WERI-Rb-1 (cell line): ENCODE data around the gene FDX2.
A peak's percentile ranks its signal among the peaks of the same experiment; 100 is the strongest.
"Not testable (repeated sequence)": the region's sequence is repeated elsewhere in the genome, so short reads cannot be mapped to it uniquely, and the experiment has no call there.

Experiments
- DNase-seq: peaks from one replicate; pipeline ENCODE4 v3.0.0-alpha.2; 2020
- H3K27ac ChIP-seq: fragments of 250-450 bp; sonication (Bioruptor Pico); 2 replicates; pipeline ENCODE4 v1.5.1; 2020; ENCODE audit warnings: mild to moderate bottlenecking, moderate library complexity
- H3K27me3 ChIP-seq: fragments of 250-450 bp; sonication (Bioruptor Pico); 2 replicates; pipeline ENCODE4 v1.5.1; 2021; ENCODE audit warnings: mild to moderate bottlenecking, low read depth, moderate library complexity; ENCODE audit not compliant: insufficient read depth, severe bottlenecking
- H3K36me3 ChIP-seq: fragments of 250-450 bp; sonication (Bioruptor Pico); 2 replicates; pipeline ENCODE4 v1.5.1; 2020; ENCODE audit warnings: mild to moderate bottlenecking, moderate library complexity
- H3K4me3 ChIP-seq: 2 replicates; pipeline ENCODE4 v1.5.1; 2011; ENCODE audit warnings: low read depth, mild to moderate bottlenecking, control low read depth, low read length
- H3K9me3 ChIP-seq: fragments of 250-450 bp; sonication (Bioruptor Pico); 2 replicates; pipeline ENCODE4 v1.5.1; 2021; ENCODE audit warnings: mild to moderate bottlenecking, moderate library complexity; ENCODE audit not compliant: severe bottlenecking
- TF ChIP-seq, protein P1 (sequence below): IDR thresholded peaks from 2 replicates; pipeline ENCODE4 v1.5.1; 2011; ENCODE audit warnings: low read depth, mild to moderate bottlenecking, control low read depth, inconsistent platforms, low read length

Gene FDX2

DNA sequence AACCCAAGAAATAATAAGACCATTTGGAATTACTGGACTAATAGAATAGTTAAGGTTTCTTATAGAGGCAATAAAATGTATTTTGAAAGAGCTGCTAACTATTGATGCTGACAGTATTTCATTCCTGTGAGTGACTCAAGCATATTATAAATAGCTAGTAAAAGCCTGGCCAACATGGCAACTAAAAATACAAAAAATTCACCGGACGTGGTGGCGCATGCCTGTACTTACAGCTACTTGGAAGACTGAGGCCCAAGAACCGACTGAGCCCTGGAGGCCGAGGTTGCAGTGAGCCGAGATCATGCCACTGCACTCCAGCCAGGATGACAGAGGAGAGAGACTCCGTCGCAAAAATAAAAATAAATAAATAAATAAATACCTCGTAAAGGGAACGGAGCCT, 29.0 kb upstream of the FDX2 start:
- TF ChIP-seq, protein P1, sequence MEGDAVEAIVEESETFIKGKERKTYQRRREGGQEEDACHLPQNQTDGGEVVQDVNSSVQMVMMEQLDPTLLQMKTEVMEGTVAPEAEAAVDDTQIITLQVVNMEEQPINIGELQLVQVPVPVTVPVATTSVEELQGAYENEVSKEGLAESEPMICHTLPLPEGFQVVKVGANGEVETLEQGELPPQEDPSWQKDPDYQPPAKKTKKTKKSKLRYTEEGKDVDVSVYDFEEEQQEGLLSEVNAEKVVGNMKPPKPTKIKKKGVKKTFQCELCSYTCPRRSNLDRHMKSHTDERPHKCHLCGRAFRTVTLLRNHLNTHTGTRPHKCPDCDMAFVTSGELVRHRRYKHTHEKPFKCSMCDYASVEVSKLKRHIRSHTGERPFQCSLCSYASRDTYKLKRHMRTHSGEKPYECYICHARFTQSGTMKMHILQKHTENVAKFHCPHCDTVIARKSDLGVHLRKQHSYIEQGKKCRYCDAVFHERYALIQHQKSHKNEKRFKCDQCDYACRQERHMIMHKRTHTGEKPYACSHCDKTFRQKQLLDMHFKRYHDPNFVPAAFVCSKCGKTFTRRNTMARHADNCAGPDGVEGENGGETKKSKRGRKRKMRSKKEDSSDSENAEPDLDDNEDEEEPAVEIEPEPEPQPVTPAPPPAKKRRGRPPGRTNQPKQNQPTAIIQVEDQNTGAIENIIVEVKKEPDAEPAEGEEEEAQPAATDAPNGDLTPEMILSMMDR = no peak
- H3K27me3 ChIP-seq = no peaks in the 10 kb centered on the region
- no peak overlapping the region for H3K4me3 ChIP-seq
- no peaks in the 10 kb centered on the region for H3K9me3 ChIP-seq
- no peak for DNase-seq
- H3K36me3 ChIP-seq = peaks cover 4% of the 10 kb centered on the region
- H3K27ac ChIP-seq = no peak overlapping the region

DNA sequence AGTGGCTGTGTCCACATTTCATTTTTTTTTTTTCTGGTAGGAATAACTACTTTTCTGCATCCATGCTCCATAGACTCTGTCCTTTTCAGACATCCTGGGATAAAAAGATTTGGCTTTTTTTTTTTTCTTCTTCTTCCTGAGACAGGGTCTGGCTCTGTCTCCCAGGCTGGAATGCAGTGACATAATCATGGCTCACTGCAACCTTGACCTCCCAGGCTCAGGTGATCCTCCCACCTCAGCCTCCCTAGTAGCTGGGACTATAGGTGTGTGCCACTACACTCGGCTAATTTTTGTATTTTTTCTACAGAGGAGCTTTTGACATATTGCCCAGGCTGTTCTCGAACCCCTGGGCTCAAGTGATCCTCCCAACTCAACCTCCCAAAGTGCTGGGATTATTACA, 27.7 kb upstream of the FDX2 start:
- Histone ChIP-seq H3K4me3 (no peak overlapping the region), H3K27me3 (no peaks in the 10 kb centered on the region), H3K9me3 (no peaks in the 10 kb centered on the region), H3K27ac (no peak overlapping the region), H3K36me3 (no peaks in the 10 kb centered on the region)
- DNase-seq = no peak
- TF ChIP-seq, protein P1 = no peak

DNA sequence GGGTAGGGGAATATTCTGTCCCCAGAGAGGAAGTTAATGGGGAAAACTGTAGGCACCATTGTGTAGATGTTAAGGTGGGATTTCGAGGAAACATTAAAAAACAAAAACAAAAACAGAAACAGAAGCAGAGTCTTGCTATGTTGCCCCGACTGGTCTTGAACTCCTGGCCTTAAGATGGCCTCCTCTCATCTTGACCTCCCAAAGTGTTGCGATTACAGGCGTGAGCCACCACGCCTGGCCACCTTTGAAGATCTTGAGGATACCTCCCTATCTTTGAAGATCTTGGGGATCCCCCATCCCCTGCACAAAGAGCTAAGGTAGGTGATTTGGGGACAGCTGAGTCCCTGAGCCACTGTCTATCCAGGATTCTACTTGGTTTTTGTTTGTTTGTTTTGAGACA, 24.2 kb upstream of the FDX2 start:
- H3K4me3 ChIP-seq = no peak overlapping the region
- H3K9me3 ChIP-seq = no peaks in the 10 kb centered on the region
- H3K27ac ChIP-seq = no peak overlapping the region
- no peaks in the 10 kb centered on the region for H3K27me3 ChIP-seq
- DNase-seq = no peak
- TF ChIP-seq, protein P1 = no peak
- peaks cover 1% of the 10 kb centered on the region for H3K36me3 ChIP-seq

DNA sequence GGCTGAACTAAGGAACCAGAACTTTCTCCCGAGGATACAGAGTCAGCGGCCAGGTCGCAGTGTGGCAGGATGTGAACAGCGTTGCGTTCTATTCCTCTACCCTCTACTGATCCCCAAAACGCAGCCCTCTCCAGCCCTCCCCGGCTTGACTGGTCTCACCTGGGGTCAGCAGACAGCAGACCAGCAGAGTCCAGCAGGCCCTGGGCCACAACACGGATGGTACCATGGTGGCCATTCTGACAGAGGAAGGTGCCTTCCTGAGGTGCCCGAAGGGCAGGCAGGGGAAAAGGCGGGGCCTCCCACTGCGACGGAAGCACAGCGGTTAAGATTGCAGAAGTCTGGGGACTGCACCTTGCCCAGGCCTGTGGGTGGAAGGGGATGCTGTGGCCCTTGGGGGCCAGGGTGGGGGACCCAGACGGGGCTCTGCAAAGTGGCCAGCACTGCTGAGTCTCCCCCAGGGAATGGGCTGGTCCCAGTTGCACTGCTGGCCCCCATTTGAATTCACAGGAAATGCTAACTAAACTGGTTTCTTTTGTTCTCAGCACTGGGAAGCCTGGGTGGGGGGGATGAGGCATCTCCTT, 23.7 kb upstream of the FDX2 start, which contains the start of gene ICAM3:
Gene ICAM3 (minus strand): TSS at position 245 of the 581 bp plus-strand sequence. CDS start 10 bp downstream, at position 235.
- H3K4me3 ChIP-seq = no peak within 1 kb of the TSS
- TF ChIP-seq, protein P1 = no peak
- no peaks in the 10 kb centered on the region for H3K9me3 ChIP-seq
- no peak within 1 kb of the TSS for H3K27ac ChIP-seq
- no peaks in the 10 kb centered on the region for H3K27me3 ChIP-seq
- DNase-seq = no peak
- H3K36me3 ChIP-seq = peaks cover 6% of the 10 kb centered on the region

DNA sequence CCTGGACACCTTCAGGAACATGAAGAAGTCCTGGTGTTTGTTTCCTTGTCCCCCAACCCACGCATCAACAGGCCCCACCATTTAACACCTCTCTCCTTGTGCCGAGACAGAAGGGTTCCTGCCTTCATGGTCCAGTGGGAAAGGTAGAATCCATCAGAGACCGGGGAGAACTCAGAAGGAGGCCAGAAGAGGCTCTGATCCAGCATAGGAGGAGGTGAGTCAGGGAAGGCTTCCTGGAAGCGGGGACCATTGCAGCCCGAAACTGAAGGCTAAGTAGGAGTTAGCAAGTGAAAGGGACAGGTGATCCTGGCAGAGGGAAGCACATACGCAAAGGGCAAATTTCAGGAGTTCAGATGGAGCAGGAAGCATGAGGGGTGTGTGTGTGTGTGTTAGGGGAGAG, 23.1 kb upstream of the FDX2 start:
- DNase-seq = no peak
- no peak overlapping the region for H3K27ac ChIP-seq
- no peak overlapping the region for H3K4me3 ChIP-seq
- H3K27me3 ChIP-seq = no peaks in the 10 kb centered on the region
- H3K9me3 ChIP-seq = no peaks in the 10 kb centered on the region
- TF ChIP-seq, protein P1 = no peak
- peaks cover 7% of the 10 kb centered on the region for H3K36me3 ChIP-seq

DNA sequence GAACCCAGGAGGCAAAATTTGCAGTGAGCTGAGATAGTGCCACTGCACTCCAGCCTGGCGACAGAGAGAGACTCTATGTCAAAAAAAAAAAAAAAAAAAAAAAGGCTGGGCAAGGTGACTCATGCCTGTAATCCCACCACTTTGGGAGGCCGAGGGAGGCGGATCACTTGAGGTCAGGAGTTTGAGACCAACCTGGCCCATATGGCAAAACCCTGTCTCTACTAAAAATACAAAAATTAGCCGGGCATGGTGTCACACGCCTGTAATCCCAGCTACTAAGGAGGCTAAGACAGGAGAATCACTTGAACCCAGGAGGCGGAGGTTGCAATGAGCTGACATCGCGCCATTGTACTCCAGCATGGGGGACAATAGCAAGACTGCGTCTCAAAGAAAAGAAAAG, 20.9 kb upstream of the FDX2 start:
- H3K4me3 ChIP-seq, H3K9me3 ChIP-seq, H3K27me3 ChIP-seq: not testable (repeated sequence)
- DNase-seq = peak; percentile 74
- peak overlapping the region; percentile 65; the same call in 1 of the 2 replicates for H3K27ac ChIP-seq
- peaks cover 20% of the 10 kb centered on the region for H3K36me3 ChIP-seq
